SH-SY5Y (cell line): ENCODE data around the gene TNIP1.

ENCODE experiments used
- GATA2 ChIP-seq: IDR thresholded peaks from 2 replicates; pipeline ENCODE4 v1.6.1; 2011; ENCODE audit warnings: mild to moderate bottlenecking, low read depth, low read length
- GATA3 ChIP-seq: IDR thresholded peaks from 2 replicates; pipeline ENCODE4 v1.6.1; 2011; ENCODE audit warnings: low read depth, mild to moderate bottlenecking, low read length, moderate library complexity

- TF ChIP-seq GATA3: no peak
- no peak for TF ChIP-seq GATA2
Measured at GRCh38 chr5:151071848-151072629, 8.8 kb downstream of the TNIP1 start.
